GM10847 (cell line): ENCODE results near the gene FAM149B1.
A peak's percentile ranks its signal among the peaks of the same experiment; 100 is the strongest.

Experiments used
- POLR2A ChIP-seq: IDR thresholded peaks from 2 replicates; pipeline ENCODE4 v1.6.1; 2011; ENCODE audit not compliant: insufficient read length; ENCODE audit errors: extremely low read depth

FAM149B1 gene

GRCh38 chr10:73246322-73246645 is 78.4 kb downstream of the FAM149B1 start:
- TF ChIP-seq POLR2A: no peak

GRCh38 chr10:73246646-73247508 is 79.0 kb downstream of the FAM149B1 start, which contains the start of gene DNAJC9:
DNAJC9 (minus strand) TSS chr10:73247255; CDS start chr10:73247189, 66 bp downstream.
- peak; percentile 98 for TF ChIP-seq POLR2A

GRCh38 chr10:73247509-73248258 is 79.8 kb downstream of the FAM149B1 start:
- no peak for TF ChIP-seq POLR2A

GRCh38 chr10:73248259-73248724 is 80.4 kb downstream of the FAM149B1 start:
- TF ChIP-seq POLR2A: no peak

- TF ChIP-seq POLR2A: no peak
These were observed 83.9 kb downstream of the FAM149B1 start for GRCh38 chr10:73251683-73252444.

- TF ChIP-seq POLR2A: peak; percentile 91
These were observed 84.7 kb downstream of the FAM149B1 start, which contains the start of gene MRPS16 for GRCh38 chr10:73252445-73253224. MRPS16 (minus strand) TSS chr10:73252644; CDS start chr10:73252482, 162 bp downstream.

GRCh38 chr10:73253225-73253555 is 85.3 kb downstream of the FAM149B1 start:
- TF ChIP-seq POLR2A: no peak

GRCh38 chr10:73261362-73261995 is 93.6 kb downstream of the FAM149B1 start:
- TF ChIP-seq POLR2A: no peak

- TF ChIP-seq POLR2A: no peak
These were observed 94.3 kb downstream of the FAM149B1 start for GRCh38 chr10:73262105-73262730.

- no peak for TF ChIP-seq POLR2A
These were observed 95.1 kb downstream of the FAM149B1 start for GRCh38 chr10:73262880-73263555.

GRCh38 chr10:73263693-73264347 is 95.9 kb downstream of the FAM149B1 start:
- no peak for TF ChIP-seq POLR2A

- no peak for TF ChIP-seq POLR2A
These were observed 96.5 kb downstream of the FAM149B1 start for GRCh38 chr10:73264423-73264822.

GRCh38 chr10:73281097-73281496 is 113.2 kb downstream of the FAM149B1 start:
- no peak for TF ChIP-seq POLR2A
